HepG2 (cell line): Measurements from ENCODE around the gene FXR2. TPM values are rescaled to one million over a fixed set of nuclear protein-coding genes. Genes with fewer than 3 reads are reported as not detected.
A peak's percentile ranks its signal among the peaks of the same experiment; 100 is the strongest.

Experiments
- ATAC-seq: fragments of 200-7000 bp; cut with Tn5 transposase; 3 replicates; pipeline ENCODE4 v1.9.1; 2020; ENCODE audit warnings: mild to moderate bottlenecking, moderate library complexity
- BruUV-seq: library from RNA; stranded (reverse); fragments of 400-500 nt; replicated peaks from 2 replicates; lab custom pipeline; 2021; lab: Mats Ljungman, UMichigan
- CTCF ChIA-PET: fragments of 300-600 bp; formaldehyde crosslinking; extraction: SDS; loops from one replicate; lab custom pipeline; 2021; ENCODE audit warnings: low total read pairs, inconsistent platforms, low intra/inter-chr PET ratio; lab: Yijun Ruan, JAX
- POLR2A ChIA-PET: fragments of 350-600 bp; sonication (Branson Sonifier 250); formaldehyde crosslinking; loops from one replicate; lab custom pipeline; 2020; ENCODE audit warnings: antibody characterized with exemption, inconsistent platforms; lab: Yijun Ruan, JAX
- DNase-seq: peaks from one replicate; pipeline ENCODE4 v3.0.0-alpha.2; 2015; ENCODE audit warnings: low spot score
- FAIRE-seq: peaks from 3 replicates; lab custom pipeline; 2011; peaks lifted over from hg19 to GRCh38; lab: Jason Lieb, UNC
- H2AFZ ChIP-seq: one replicate; pipeline ENCODE4 v1.6.1; 2011; ENCODE audit warnings: low read length, inconsistent platforms
- H3K27ac ChIP-seq: fragments of 300-600 bp; 3 replicates; pipeline ENCODE4 v1.8.0; 2011; ENCODE audit warnings: mixed run types, mild to moderate bottlenecking, mixed read lengths, low read length, inconsistent platforms; ENCODE audit not compliant: insufficient read depth; ENCODE audit errors: extremely low read length
- H3K27me3 ChIP-seq, 2 experiments: fragments of 200-600 bp in 1 of 2; 2 replicates in 1 of 2; 3 replicates in 1 of 2; pipeline versions ENCODE4 v1.6.0 to v1.8.0; 2011; ENCODE audit warnings: low read length in 2 of 2, mild to moderate bottlenecking in 2 of 2, moderate library complexity in 2 of 2, inconsistent platforms in 1 of 2; ENCODE audit not compliant: insufficient read depth in 2 of 2, control insufficient read depth in 1 of 2
- H3K36me3 ChIP-seq, 2 experiments: fragments of 200-600 bp in 1 of 2; replicated peaks in 1 of 2; 2 replicates in 1 of 2; 3 replicates in 1 of 2; pipeline versions ENCODE4 v1.5.1 to v1.8.0; 2011; ENCODE audit warnings: low read length in 2 of 2, inconsistent platforms in 1 of 2; ENCODE audit not compliant: insufficient read depth in 2 of 2, control insufficient read depth in 1 of 2
- H3K4me1 ChIP-seq: 2 replicates; pipeline ENCODE4 v1.5.1; 2012; ENCODE audit warnings: low read length, inconsistent platforms; ENCODE audit not compliant: insufficient read depth
- H3K4me2 ChIP-seq: 2 replicates; pipeline ENCODE4 v1.6.0; 2011; ENCODE audit warnings: low read depth, low read length, inconsistent platforms
- H3K4me3 ChIP-seq, 3 experiments: fragments of 200-600 bp in 1 of 3; sonication (generic), shearing (Covaris generic) in 1 of 3; replicated peaks in 1 of 3; 2 replicates each; pipeline ENCODE4 v1.5.1; 2011 to 2016; ENCODE audit warnings: low read length in 3 of 3, inconsistent platforms in 2 of 3, low read depth in 2 of 3, mild to moderate bottlenecking in 2 of 3, control low read depth in 1 of 3, mixed read lengths in 1 of 3; ENCODE audit not compliant: insufficient read depth in 1 of 3
- H3K79me2 ChIP-seq: one replicate; pipeline ENCODE4 v1.6.1; 2011; ENCODE audit warnings: low read length, inconsistent platforms; ENCODE audit not compliant: insufficient read depth
- H3K9ac ChIP-seq: 2 replicates; pipeline ENCODE4 v1.6.0; 2011; ENCODE audit warnings: mild to moderate bottlenecking, low read depth, low read length, inconsistent platforms; ENCODE audit not compliant: insufficient read depth
- H3K9me3 ChIP-seq: 2 replicates; pipeline ENCODE4 v1.5.1; 2012; ENCODE audit warnings: mild to moderate bottlenecking, low read length
- H4K20me1 ChIP-seq: 2 replicates; pipeline ENCODE4 v1.6.0; 2011; ENCODE audit warnings: inconsistent platforms, mild to moderate bottlenecking, low read length, moderate library complexity; ENCODE audit not compliant: insufficient read depth
- MTF2 ChIP-seq: sonication (generic); formaldehyde crosslinking; IDR thresholded peaks from 2 replicates; pipeline ENCODE4 v1.5.0; 2020; ENCODE audit warnings: missing genetic modification reagents, borderline replicate concordance
- POLR2AphosphoS5 ChIP-seq: IDR thresholded peaks from 2 replicates; pipeline ENCODE4 v1.6.1; 2012; ENCODE audit warnings: low read depth, low read length
- RBFOX2 ChIP-seq: fragments of 200-400 bp; formaldehyde crosslinking; IDR thresholded peaks from 2 replicates; pipeline ENCODE4 v1.6.1; 2017; ENCODE audit warnings: low read depth, mild to moderate bottlenecking, low read length
- WGBS: methylation state at CpG from one replicate; pipeline ENCODE4 v1.1.6; 2017; ENCODE audit warnings: low lambda C conversion rate; 5-methylcytosine and 5-hydroxymethylcytosine counted together
- in situ Hi-C: cut with HindIII; loops from 2 replicates; pipeline ENCODE4 v1.10.0; 2017; ENCODE audit warnings: low pct_unique_long_range_greater_than_20kb; ENCODE audit not compliant: extremely low pct_ligation_motif_present
- intact Hi-C: fragments of 100-400 bp; cut with micrococcal nuclease; formaldehyde crosslinking; loops from one replicate; pipeline ENCODE4 v1.10.0; 2022; ENCODE audit not compliant: unreplicated experiment
- polyA plus RNA-seq, 8 experiments: library from polyadenylated mRNA; depleted of rRNA in 3 of 8; stranded (reverse) in 7 of 8; unstranded in 1 of 8; fragments of >200 nt; fragmentation: Illumina TruSeq in 4 of 8; extraction: Trizol in 4 of 8; gene quantifications; 2 replicates each; pipeline versions ENCODE4 v1.2.1 to v1.2.3, GENCODE V29; 2011 to 2016; ENCODE audit warnings: low read depth in 4 of 8, missing spikeins in 1 of 8, mixed read lengths in 1 of 8; ENCODE audit not compliant: insufficient read depth in 1 of 8
- total RNA-seq, 5 experiments: library from RNA; depleted of rRNA; stranded (reverse); fragments of >200 nt; fragmentation: Illumina TruSeq; extraction: Trizol; gene quantifications; 2 replicates each; pipeline ENCODE4 v1.2.3, GENCODE V29; 2016; ENCODE audit warnings: low read depth in 1 of 5
- TF ChIP-seq, protein P1 (sequence below): sonication (generic); formaldehyde crosslinking; IDR thresholded peaks from 2 replicates; pipeline ENCODE4 v1.8.1; 2022; ENCODE audit warnings: low read depth, mild to moderate bottlenecking, missing genetic modification reagents
- TF ChIP-seq, protein P2 (sequence below): sonication (generic); formaldehyde crosslinking; IDR thresholded peaks from 2 replicates; pipeline ENCODE4 v1.5.0; 2020; ENCODE audit warnings: mild to moderate bottlenecking, low read depth, missing genetic modification reagents, borderline replicate concordance

The FXR2 gene
- total and polyA plus RNA-seq, 2 of the 13 experiments (the other 11 are each of a cell fraction or from before 2014, with no cell fraction given) = 20.9 to 24.4 TPM

DNA sequence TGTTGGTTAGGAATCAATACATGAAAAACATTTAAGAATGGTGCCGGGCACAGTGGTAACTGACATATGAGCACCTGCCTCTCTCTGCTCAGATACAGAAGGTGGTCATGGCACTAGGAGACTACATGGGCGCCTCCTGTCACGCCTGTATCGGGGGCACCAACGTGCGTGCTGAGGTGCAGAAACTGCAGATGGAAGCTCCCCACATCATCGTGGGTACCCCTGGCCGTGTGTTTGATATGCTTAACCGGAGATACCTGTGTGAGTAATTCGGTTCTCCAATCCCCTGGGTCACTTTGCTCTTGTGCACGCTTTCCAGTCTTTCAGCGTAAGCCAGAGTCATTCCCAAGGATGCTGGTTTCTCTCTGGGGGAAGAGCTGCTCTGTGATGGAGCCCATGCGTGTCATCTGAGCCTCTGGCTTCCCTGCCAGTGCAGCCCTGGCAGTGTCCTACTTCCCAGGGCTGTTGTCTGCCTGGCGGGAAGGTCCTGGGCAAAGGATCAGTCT, 38.2 kb downstream of the FXR2 start (continued):
- TF ChIP-seq, protein P1, sequence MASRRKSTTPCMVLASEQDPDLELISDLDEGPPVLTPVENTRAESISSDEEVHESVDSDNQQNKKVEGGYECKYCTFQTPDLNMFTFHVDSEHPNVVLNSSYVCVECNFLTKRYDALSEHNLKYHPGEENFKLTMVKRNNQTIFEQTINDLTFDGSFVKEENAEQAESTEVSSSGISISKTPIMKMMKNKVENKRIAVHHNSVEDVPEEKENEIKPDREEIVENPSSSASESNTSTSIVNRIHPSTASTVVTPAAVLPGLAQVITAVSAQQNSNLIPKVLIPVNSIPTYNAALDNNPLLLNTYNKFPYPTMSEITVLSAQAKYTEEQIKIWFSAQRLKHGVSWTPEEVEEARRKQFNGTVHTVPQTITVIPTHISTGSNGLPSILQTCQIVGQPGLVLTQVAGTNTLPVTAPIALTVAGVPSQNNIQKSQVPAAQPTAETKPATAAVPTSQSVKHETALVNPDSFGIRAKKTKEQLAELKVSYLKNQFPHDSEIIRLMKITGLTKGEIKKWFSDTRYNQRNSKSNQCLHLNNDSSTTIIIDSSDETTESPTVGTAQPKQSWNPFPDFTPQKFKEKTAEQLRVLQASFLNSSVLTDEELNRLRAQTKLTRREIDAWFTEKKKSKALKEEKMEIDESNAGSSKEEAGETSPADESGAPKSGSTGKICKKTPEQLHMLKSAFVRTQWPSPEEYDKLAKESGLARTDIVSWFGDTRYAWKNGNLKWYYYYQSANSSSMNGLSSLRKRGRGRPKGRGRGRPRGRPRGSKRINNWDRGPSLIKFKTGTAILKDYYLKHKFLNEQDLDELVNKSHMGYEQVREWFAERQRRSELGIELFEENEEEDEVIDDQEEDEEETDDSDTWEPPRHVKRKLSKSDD = no peak
- TF ChIP-seq POLR2AphosphoS5 (peak; percentile 58), MTF2 (CRISPR knock-in tag) (no peak)

DNA sequence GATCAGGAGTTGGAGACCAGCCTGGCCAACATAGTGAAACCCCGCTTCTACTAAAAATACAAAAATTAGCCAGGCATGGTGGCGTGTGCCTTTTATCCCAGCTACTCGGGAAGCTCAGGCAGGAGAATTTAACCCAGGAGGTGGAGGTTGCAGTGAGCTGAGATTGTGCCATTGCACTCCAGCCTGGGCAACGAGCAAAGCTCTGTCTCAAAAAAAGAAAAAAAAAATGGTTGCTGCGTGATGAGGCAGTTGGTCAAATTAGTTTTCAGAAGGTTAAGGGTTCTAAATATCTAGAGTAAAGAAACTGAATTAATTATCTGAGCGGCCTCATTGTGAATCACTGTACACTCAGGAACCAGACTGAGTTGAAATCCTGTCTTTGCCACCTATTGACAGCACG, 38.7 kb downstream of the FXR2 start:
- H3K4me2 ChIP-seq = no peak overlapping the region
- peaks cover 59% of the 10 kb centered on the region for H4K20me1 ChIP-seq
- TF ChIP-seq RBFOX2 (0 out of 2 replicates have a peak, but pooled peaks have one; percentile 65), POLR2AphosphoS5 (peak; percentile 5; the same call in 1 of the 2 replicates)
- TF ChIP-seq, protein P2, sequence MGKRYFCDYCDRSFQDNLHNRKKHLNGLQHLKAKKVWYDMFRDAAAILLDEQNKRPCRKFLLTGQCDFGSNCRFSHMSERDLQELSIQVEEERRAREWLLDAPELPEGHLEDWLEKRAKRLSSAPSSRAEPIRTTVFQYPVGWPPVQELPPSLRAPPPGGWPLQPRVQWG = no peak
- TF ChIP-seq, all 625 proteins: peak for 2
- 91% methylated on average over 7 of the region's 7 CpGs for WGBS
- in situ Hi-C loops = loop anchor here (10.0 kb wide), 1 partner anchor 269 kb away; no protein-coding TSS in a partner anchor
- POLR2A ChIA-PET = interaction anchor here (0.7 to 3.3 kb wide), 3 partner anchors 9 to 263 kb away, joined by 3 to 51 read pairs (median 10); partner anchors contain the start of genes MPDU1, TP53 and WRAP53
- CTCF ChIA-PET = no interaction called here
- Histone ChIP-seq H3K36me3 (peaks cover 12 to 56% of the 10 kb centered on the region in 2 experiments), H3K79me2 (peaks cover 54% of the 10 kb centered on the region), H3K9me3 (no peaks in the 10 kb centered on the region), H2AFZ (no peak overlapping the region), H3K4me1 (peaks cover 82% of the 10 kb centered on the region), H3K27me3 (no peaks in the 10 kb centered on the region; a peak in 1 of 5 replicates), H3K4me3 (no peak overlapping the region), H3K9ac (no peak overlapping the region), H3K27ac (peak overlapping the region; percentile 24)
- ATAC-seq (no peak), FAIRE-seq (no peak), DNase-seq (no peak)
- BruUV-seq = no TSS peak
- intact Hi-C loops = no loop called here
